DLD1 (cell line): Measurements from ENCODE around the gene GNB2.
"Not testable (repeated sequence)": the region's sequence is repeated elsewhere in the genome, so short reads cannot be mapped to it uniquely, and the experiment has no call there.

ENCODE experiments used
- in situ Hi-C: cut with HindIII; loops from 2 replicates; pipeline ENCODE4 v1.10.0; 2017; ENCODE audit warnings: low sequenced_read_pairs

Gene GNB2

GRCh38 chr7:100693312-100694097 is 20.0 kb downstream of the GNB2 start:
- in situ Hi-C loops = no loop called here

GRCh38 chr7:100694098-100694745 is 20.7 kb downstream of the GNB2 start, which contains the start of gene GIGYF1:
Gene GIGYF1, minus strand, starts transcription at chr7:100694250. Its CDS starts 6,012 bp downstream, at chr7:100688238.
- in situ Hi-C loops = no loop called here

GRCh38 chr7:100696123-100696521 is 22.6 kb downstream of the GNB2 start:
- in situ Hi-C loops = no loop called here

- in situ Hi-C loops = no loop called here
Observed at GRCh38 chr7:100699018-100699417, 25.5 kb downstream of the GNB2 start.

- in situ Hi-C loops = not testable (repeated sequence)
Observed at GRCh38 chr7:100701089-100701488, 27.5 kb downstream of the GNB2 start.

GRCh38 chr7:100705320-100705752 is 31.8 kb downstream of the GNB2 start:
- in situ Hi-C loops = no loop called here

- in situ Hi-C loops = no loop called here
Observed at GRCh38 chr7:100705753-100706671, 32.5 kb downstream of the GNB2 start, which contains the start of gene POP7. Gene POP7, plus strand, starts transcription at chr7:100706121. Its CDS starts 710 bp downstream, at chr7:100706831.

GRCh38 chr7:100706672-100707311 is 33.3 kb downstream of the GNB2 start:
- in situ Hi-C loops = no loop called here

GRCh38 chr7:100708395-100708794 is 34.9 kb downstream of the GNB2 start:
- in situ Hi-C loops = no loop called here

GRCh38 chr7:100710452-100710851 is 36.9 kb downstream of the GNB2 start:
- in situ Hi-C loops = no loop called here

- in situ Hi-C loops = no loop called here
Observed at GRCh38 chr7:100711369-100711768, 37.8 kb downstream of the GNB2 start.

GRCh38 chr7:100714725-100715124 is 41.2 kb downstream of the GNB2 start:
- in situ Hi-C loops = no loop called here

GRCh38 chr7:100717073-100717472 is 43.5 kb downstream of the GNB2 start:
- in situ Hi-C loops = not testable (repeated sequence)

- in situ Hi-C loops = no loop called here
Observed at GRCh38 chr7:100719523-100720278, 46.2 kb downstream of the GNB2 start.

- in situ Hi-C loops = no loop called here
Observed at GRCh38 chr7:100720279-100720670, 46.7 kb downstream of the GNB2 start, which contains the start of gene EPO. Gene EPO, plus strand, starts transcription at chr7:100720468. Its CDS starts 513 bp downstream, at chr7:100720981.

GRCh38 chr7:100720671-100721504 is 47.3 kb downstream of the GNB2 start:
- in situ Hi-C loops = no loop called here

- in situ Hi-C loops = no loop called here
Observed at GRCh38 chr7:100721505-100721812, 47.9 kb downstream of the GNB2 start.

GRCh38 chr7:100722480-100723212 is 49.1 kb downstream of the GNB2 start:
- in situ Hi-C loops = no loop called here
